GM18858 (cell line): ENCODE data around the gene PPM1D.

Experiments
- ATAC-seq: cut with Tn5 transposase; IDR thresholded peaks from one replicate; pipeline ENCODE4 v1.9.1; 2021; ENCODE audit not compliant: unreplicated experiment

PPM1D gene

DNA sequence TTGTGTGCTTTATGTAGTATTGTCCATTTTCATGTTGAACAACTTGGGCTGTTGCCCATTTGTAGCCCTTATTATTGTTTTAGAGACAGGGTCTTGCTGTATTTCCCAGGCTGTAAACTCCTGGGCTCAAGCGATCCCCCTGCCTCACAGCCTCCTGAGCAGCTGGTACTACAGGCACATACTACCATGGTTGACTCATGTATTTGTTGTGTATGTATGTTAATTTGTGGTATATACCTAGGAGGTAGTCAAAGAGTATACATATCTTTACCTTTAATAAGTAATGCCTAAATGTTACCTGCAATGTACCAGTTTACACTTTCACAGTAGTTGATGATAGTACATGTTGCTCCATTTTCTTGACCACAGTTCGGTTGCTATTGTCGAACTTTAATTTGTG, 18.1 kb downstream of the PPM1D start:
- ATAC-seq = no peak

DNA sequence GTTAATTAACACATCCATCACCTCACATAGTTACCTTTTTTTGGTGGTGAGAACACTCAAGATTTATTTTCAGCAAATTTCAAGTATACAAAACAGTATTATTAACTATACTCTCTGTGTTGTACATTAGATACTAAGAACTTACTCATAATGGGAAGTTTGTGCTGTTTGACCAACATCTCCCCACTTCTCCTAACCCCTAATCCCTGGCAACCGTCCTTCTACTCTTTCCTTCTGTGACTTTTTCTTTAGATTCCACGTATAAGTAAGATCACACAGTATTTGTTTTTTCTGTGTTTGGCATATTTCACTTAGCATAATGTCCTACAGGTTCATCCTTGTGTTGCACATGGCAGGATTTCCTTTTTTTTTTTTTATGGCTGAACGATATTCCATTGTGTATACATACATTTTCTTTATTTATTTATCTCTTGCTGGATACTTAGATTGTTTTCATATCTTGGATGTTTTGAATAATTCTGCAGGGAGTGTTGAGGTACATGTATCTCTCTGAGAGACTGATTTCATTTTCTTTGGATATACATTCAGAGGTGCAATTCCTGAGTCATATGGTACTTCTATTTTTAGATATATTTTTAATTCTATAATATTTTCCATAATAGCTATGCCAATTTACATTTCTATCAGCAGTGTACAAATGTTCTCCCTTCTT, 19.0 kb downstream of the PPM1D start:
- ATAC-seq = no peak

DNA sequence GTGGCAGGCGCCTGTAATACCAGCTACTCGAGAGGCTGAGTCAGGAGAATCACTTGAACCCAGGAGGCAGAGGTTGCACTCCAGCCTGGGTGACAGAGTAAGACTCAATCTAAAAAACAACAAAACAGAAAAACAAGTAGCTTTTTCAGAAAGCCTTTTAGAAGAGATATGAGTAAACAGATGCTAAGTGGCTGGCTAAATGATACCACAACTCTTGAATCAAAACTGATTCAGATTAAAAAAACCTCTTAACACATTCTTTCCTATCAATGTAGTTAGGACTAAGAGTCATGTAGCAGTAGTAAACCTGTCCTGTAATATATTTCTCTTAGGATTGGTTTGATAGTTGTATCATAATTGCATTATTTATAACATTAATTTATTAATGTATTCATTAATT, 23.0 kb downstream of the PPM1D start:
- ATAC-seq = no peak

DNA sequence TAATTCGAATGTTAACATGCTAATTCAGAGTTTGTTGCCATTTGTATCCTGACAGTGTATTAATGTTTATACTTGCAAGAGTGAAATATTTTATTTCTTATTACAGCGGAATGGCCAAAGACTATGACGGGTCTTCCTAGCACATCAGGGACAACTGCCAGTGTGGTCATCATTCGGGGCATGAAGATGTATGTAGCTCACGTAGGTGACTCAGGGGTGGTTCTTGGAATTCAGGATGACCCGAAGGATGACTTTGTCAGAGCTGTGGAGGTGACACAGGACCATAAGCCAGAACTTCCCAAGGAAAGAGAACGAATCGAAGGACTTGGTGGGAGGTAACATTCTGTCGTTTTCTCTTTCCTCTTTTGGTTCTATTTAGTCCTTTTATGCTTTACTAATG, 23.4 kb downstream of the PPM1D start:
- ATAC-seq = no peak

DNA sequence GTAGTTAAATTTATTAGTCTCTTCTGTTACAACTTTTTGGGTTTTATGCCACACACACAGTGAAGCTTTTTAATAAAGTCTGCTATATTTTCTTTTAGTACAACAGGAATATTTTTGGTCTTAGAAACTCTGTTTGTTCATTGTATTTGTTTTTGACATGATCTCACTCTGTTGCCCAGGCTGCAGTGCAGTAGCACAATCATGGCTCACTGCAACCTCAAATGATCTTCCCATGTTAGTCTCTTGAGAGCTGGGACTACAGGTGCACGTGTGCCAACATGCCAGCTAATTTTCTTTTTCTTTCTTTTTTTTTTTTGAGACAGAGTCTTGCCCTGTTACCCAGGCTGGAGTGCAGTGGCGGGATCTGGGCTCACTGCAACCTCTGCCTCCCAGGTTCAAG, 27.1 kb downstream of the PPM1D start:
- no peak for ATAC-seq

DNA sequence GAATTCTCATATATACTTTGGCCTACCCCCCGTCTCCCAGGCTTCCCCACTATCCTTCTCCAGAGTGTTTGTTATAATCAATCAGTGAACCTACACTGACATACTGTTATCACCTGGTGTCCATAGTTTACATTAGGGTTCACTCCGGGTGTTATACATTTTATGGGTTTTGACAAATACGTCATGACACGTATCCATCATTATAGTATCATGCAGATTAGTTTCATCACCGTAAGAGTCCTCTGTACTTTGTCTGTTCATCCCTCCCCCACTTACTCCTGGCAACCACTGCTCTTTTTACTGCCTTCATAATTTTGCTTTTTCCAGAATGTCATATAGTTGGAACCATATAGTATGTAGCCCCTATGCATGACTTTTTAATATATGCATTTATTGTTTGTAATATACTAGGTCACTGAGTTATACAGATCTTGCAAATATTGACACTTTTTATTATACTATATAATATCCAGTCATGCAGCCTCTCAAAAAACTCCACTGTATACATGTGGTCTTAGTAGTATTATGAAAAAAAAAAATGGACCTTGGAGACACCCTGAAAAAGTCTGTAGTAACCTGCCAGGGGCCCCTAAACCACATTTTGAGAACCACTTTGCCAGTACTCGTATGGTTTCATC, 28.4 kb downstream of the PPM1D start:
- ATAC-seq = no peak

DNA sequence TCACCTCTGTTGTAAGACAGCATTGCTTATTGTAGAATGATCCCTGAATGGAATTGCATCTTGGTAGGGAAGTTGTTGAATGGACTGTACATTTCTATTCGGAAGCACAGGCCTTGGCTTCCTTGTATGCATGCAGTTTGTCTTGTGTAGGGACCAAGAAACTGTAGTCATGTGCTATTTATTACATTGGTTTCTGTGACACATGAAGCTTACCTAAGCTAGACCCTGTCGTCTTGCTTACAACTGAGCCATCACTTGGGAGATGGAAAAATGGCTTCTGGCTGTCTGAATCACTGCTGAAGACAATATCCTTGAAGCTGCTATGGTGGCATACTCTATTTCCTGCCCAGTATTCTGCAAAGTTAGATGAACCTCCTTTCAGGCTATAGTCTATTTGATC, 29.1 kb downstream of the PPM1D start:
- no peak for ATAC-seq

DNA sequence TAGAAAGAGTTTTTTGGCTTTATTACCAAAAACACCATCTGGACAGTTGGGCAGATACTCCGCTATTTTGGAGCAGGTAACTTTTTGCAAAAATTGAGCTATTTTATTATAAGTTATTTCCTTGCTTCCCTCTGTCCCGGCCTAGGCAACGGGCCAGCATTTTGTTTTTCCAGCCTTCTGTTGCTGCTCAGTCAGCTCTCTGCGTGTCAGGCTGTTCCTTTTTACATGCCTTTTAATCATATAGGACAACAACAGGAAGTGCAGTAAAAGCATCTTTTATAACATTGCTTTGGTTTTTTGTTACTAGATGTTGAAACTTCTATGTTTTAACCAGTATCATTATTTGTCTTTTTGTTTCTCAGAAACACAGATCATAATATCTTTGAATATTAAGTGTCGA, 30.4 kb downstream of the PPM1D start:
- no peak for ATAC-seq

DNA sequence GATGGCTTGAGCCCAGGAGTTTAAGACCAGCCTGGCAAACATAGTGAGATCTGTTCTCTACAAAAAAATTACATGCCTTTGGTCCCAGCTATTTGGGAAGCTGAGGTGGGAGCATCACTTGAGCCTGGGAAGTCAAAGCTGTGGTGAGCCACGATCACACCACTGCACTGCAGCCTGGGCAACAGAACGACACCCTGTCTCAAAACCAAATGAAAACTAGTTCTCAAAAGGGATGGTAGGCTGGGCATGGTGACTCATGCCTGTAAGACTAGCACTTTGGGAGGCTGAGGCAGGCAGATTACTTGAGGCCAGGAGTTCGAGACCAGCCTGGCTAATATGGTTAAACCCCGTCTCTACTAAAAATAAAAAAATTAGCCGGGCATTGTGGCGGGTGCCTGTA, 31.1 kb downstream of the PPM1D start:
- no peak for ATAC-seq

DNA sequence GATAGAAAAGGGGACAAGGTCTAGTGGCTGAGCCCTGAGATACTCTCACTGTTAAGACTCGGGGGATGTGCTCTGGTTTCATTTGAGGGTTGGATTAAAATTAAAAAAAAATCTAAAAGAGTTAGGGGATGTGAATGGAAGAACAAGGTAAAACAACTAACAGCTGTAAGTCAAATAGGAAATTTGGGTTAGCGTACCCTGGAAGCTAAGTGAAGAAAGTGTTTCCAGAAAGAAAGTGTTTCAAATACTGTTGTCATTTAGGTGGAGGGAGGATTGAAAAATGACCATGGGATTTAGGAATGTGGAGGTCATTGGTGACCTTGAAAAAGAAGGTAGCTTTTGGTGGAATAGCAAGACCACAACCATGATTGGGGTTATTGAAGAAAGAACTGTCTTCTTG, 37.7 kb downstream of the PPM1D start:
- no peak for ATAC-seq

DNA sequence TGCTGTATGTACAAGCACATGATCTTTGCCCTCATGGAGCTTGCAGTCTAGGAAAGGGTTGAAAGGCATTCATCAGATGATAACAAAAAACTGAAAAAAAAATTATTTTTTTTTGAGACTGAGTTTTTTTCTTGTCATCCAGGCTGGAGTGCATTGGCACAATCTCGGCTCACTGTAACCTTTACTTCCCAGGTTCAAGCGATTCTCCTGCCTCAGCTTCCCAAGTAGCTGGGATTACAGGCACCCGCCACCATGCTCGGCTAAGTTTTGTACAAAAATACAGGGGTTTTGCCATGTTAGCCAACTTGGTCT, 39.0 kb downstream of the PPM1D start:
- ATAC-seq = no peak

DNA sequence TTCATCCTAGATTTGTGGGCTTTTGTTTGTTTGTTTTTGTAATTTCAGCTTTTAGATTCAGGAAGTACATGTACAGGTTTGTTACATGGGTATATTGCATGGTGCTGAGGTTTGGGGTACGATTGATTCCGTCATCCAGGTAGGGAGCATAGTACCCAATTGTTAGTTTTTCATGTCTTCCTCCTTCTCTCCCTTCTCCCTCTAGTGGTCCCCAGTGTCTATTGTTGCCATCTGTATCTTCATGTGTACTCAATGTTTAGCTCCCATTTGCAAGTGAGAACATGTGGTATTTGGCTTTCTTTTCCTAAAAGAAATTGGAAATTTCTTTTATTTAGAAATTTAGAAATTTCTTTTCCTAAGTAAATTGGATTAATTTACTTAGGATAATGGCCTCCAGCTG, 40.5 kb downstream of the PPM1D start:
- ATAC-seq = no peak

DNA sequence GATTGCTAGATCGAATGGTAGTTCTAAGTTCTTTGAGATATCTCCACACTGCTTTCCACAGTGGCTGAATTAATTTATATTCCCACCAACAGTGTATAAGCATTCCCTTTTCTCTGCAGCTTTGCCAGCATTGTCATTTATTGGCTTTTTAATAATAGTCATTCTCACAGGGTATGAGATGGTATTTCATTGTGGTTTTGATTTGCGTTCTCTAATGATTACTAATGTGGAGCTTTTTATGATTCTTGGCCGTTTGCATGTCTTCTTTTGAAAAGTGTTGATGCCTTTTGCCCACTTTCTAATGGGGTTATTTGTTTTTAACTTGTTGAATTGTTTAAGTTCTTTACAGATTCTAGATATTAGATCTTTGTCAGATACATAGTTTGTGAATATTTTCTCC, 41.1 kb downstream of the PPM1D start:
- ATAC-seq = no peak

DNA sequence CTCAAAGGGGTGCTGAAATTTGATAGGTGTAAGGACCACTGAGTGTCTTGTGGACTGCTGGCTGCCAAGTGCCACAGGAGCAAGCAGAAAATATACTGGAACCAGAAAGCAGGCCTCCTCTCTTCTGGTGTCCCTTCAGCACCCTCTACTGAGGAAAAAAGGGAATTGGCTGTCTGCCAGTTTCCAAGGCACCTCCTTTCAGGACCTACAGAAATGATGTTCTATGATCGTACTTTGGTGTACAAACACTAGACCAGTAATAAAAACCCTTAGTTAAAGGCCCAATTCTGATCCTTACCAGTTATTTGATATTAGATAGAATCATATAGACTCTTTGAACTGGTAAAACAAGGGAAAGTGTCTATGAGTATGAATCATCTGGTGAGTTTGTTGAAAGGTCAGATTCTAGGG, 41.8 kb downstream of the PPM1D start:
- no peak for ATAC-seq

DNA sequence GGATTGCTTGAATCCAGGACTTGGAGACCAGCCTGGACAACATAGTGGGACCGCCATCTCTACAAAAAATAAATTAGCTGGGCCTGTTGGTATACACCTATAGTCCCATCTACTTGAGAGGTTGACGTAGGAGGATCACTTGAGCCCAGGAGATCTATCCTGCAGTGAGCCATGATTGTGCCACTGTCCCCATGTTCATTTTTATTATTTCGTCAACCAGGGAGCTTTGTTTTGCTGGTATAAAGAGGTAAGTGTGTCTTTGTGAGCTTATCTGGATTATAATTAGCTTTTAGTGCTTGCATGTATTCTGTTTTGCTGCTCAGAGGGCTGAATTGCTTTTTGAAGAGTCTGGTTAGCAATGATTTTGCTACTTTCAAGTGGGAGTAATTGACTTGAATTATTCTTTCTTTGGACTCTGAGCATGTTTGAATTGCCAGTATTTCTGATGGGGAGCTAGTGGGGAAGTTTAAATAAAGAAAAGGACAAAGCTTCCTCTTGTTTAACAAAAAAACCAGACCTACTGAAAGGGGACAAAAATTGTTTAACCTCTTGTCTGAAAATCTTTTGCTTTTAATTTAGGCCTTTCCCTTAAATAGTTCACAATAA, 46.0 kb downstream of the PPM1D start:
- no peak for ATAC-seq

DNA sequence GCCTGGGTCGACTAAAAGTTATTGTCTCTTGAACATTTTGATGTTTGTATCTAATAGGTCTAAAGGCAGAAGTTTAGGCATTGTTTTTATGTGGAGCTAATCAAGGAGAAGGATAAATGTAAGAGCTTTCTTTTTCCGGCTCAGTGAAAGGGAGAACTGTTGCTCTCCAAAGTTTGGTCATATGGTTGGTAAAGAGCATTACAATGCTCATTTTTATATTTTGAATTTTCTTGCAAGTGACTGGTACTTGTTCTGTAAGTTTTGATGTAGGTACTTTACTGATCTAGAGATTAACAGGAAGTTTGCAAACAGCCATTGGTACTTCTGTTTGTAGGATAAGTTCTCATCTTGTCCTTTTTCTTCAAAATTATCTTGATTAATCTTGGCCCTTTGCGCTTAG, 46.7 kb downstream of the PPM1D start:
- no peak for ATAC-seq

DNA sequence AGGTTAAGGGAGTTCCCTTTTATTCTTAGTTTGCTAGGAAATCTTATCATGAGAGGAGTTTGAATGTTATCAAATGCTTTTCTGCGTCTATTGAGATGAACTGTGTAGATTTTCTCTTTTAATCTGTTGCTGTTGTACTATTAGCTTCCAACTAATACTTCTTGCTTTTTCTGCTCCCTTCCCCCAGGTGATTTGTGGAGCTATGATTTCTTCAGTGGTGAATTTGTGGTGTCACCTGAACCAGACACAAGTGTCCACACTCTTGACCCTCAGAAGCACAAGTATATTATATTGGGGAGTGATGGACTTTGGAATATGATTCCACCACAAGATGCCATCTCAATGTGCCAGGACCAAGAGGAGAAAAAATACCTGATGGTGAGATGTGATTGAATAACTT, 47.7 kb downstream of the PPM1D start:
- ATAC-seq = no peak

DNA sequence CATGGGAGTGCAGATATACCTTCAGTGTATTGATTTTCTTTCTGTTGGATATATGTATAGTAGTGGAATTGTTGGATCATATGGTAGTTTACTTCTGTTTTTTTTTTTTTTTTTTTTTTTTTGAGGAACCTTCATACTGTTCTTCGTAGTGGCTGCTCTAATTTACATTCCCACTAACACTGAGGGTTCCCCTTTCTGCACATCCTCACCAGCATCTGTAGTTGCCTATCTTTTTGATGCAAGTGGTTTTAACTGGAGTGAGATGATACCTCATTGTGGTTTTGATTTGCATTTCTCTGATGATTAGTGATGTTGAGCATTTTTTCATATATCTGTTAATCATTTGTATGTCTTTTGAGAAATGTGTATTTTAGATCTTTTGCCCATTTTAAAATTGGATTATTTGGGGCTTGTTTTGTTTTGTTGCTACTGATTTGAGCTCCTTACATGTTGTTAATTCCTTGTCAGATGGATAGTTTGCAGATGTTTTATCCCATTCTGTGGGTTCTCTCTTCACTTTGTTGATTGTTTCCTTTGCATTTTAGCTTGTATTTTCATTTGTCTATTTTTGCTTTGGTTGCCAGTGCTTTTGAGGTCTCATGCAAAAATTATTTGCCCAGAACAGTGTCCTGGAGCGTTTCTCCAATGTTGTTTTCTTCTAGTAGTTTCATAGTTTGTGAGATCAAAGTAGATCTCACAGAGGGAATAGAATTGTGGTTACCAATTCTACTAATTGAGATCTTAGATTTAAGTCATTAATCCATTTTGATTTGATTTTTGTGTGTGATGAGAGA, 52.7 kb downstream of the PPM1D start:
- ATAC-seq = peak; percentile 95

DNA sequence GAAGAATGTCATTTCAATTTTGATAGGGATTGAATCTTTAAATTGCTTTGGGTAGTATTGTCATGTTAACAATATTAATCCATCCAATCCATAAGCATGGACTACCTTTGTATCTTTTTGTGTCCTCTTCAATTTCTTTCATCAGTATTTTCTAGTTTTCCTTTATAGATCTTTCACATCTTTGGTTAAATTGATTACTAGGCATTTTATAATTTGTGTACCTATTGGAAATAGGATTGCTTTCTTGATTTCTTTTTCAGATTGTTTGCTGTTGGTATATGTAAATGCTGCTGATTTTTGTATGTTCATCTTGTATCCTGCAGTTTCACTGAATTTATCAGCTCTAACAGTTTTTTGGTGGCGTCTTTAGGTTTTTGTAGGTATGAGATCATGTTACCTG, 53.6 kb downstream of the PPM1D start:
- ATAC-seq = no peak

DNA sequence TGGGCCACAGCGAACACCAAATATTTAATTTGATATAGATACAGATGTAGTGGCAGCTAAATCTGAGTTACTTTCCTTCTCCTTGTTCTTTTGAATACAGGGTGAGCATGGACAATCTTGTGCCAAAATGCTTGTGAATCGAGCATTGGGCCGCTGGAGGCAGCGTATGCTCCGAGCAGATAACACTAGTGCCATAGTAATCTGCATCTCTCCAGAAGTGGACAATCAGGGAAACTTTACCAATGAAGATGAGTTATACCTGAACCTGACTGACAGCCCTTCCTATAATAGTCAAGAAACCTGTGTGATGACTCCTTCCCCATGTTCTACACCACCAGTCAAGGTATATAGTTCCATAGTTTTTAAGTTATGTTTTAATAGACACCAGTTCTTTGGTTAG, 56.5 kb downstream of the PPM1D start:
- ATAC-seq = no peak

DNA sequence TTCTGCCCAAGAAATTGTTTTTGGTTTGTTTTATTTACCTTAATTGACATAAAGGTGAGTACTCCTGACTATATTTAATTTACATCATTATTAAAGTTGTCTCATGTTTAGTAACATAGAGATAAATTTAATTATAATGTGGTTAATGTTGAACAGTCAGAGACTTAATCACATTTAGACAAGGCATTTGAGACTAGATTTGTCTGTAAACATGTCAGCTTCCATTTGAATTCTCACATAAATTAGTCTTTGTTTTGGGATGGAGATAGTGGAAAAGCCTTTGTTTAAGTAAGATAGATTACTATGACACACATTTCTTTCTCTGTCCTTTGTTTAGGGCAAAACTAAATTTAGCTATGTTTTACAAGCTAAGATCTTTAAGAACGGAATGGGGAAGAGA, 59.2 kb downstream of the PPM1D start:
- ATAC-seq = no peak

DNA sequence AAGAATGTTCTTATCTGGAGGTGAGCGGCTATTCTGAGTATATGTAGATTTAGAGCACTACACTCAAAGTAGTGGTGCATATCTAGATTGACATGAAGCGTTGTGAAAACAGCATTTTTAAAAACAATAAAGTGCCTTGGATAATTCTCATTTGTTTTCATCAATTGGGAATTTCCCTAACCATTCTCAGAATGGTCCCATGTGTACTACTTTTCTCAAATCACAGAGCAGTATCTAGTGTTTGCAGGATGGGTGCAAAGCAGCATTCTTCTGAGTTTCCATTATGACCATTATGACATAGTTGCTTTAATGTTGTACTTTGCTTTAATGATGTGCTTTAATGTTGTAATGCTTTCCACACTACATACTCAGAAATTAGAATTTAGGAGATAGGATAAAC, 61.5 kb downstream of the PPM1D start:
- ATAC-seq = no peak
